ENCODE measurements around the gene NLRP6.

Gene NLRP6

GRCh38 chr11:276219-276618 is 2.0 kb upstream of the NLRP6 start:
- peaks cover 29% of the 10 kb centered on the region for H3K9me3 Mint-ChIP-seq
- H3K27me3 Mint-ChIP-seq (ENCODE audit: low read depth, poor library complexity), result peaks cover 12% of the 10 kb centered on the region
- TF ChIP-seq CTCF (IDR thresholded peaks at IDR 0.05), result no peak
- H3K36me3 Mint-ChIP-seq (ENCODE audit: low read depth), result peaks cover 3% of the 10 kb centered on the region
- no peak for DNase-seq
- no peak overlapping the region for H3K4me3 Mint-ChIP-seq
- no peak overlapping the region for H3K27ac Mint-ChIP-seq
- H3K4me1 Mint-ChIP-seq, result peaks cover 21% of the 10 kb centered on the region

- Mint-ChIP-seq H3K4me1 (peaks cover 39% of the 10 kb centered on the region), H3K27me3 (ENCODE audit: low read depth, poor library complexity) (peaks cover 2% of the 10 kb centered on the region), H3K4me3 (no peak overlapping the region), H3K36me3 (ENCODE audit: low read depth) (peaks cover 3% of the 10 kb centered on the region), H3K27ac (no peak overlapping the region), H3K9me3 (peaks cover 29% of the 10 kb centered on the region)
- TF ChIP-seq CTCF (IDR thresholded peaks at IDR 0.05), result no peak
- DNase-seq, result no peak
Measured at GRCh38 chr11:279040-279965, 1.1 kb downstream of the NLRP6 start.

- Mint-ChIP-seq H3K4me1 (peaks cover 44% of the 10 kb centered on the region), H3K36me3 (ENCODE audit: low read depth) (peaks cover 3% of the 10 kb centered on the region), H3K27ac (no peak overlapping the region), H3K9me3 (peaks cover 25% of the 10 kb centered on the region), H3K4me3 (no peak overlapping the region), H3K27me3 (ENCODE audit: low read depth, poor library complexity) (peaks cover 2% of the 10 kb centered on the region)
- no peak for DNase-seq
- no peak for TF ChIP-seq CTCF (IDR thresholded peaks at IDR 0.05)
Measured at GRCh38 chr11:279966-280705, 1.9 kb downstream of the NLRP6 start.

- Mint-ChIP-seq H3K4me3 (no peak overlapping the region), H3K27ac (no peak overlapping the region), H3K4me1 (peaks cover 51% of the 10 kb centered on the region), H3K9me3 (peaks cover 20% of the 10 kb centered on the region), H3K36me3 (ENCODE audit: low read depth) (peaks cover 3% of the 10 kb centered on the region), H3K27me3 (ENCODE audit: low read depth, poor library complexity) (peaks cover 2% of the 10 kb centered on the region)
- TF ChIP-seq CTCF (IDR thresholded peaks at IDR 0.05), result no peak
- no peak for DNase-seq
Measured at GRCh38 chr11:280706-281485, 2.7 kb downstream of the NLRP6 start.

- H3K36me3 Mint-ChIP-seq (ENCODE audit: low read depth), result peaks cover 3% of the 10 kb centered on the region
- peak overlapping the region; percentile 21 for H3K27ac Mint-ChIP-seq
- no peak overlapping the region for H3K4me3 Mint-ChIP-seq
Measured at GRCh38 chr11:281486-282161, 3.4 kb downstream of the NLRP6 start.

More at GRCh38 chr11:281486-282161, 3.4 kb downstream of the NLRP6 start:
- TF ChIP-seq CTCF (IDR thresholded peaks at IDR 0.05), result no peak
- Mint-ChIP-seq H3K9me3 (peaks cover 13% of the 10 kb centered on the region), H3K4me1 (peaks cover 56% of the 10 kb centered on the region), H3K27me3 (ENCODE audit: low read depth, poor library complexity) (peaks cover 7% of the 10 kb centered on the region)
- DNase-seq, result no peak
